ENCODE results near the gene KPNA6. TPM values are rescaled to one million over a fixed set of nuclear protein-coding genes. Genes with fewer than 3 reads are reported as not detected.
A peak's percentile ranks its signal among the peaks of the same experiment; 100 is the strongest.

KPNA6 gene
- total and polyA plus RNA-seq, 9 of the 15 experiments (the other 6 are each of a cell fraction or from before 2014, with no cell fraction given) = 20.1 to 54.6 (median 32.2) TPM

GRCh38 chr1:32106663-32107275, 1.1 kb upstream of the KPNA6 start:
- peak overlapping the region in 1 of 2 experiments; percentile 95; a peak in 1 of 4 replicates for H3K9ac ChIP-seq (ENCODE audit: insufficient read depth in 1 of 2, low read depth in 2 of 2, low read length in 2 of 2)
- in situ Hi-C loops (cut with MboI) (no loop called here), intact Hi-C loops (cut with micrococcal nuclease) (loop anchor here (5.0 kb wide), 1 partner anchor 71 kb away; the partner anchor contains the start of gene TXLNA)
- DNase-seq (ENCODE audit: extremely low read depth in 1 of 4, low spot score in 3 of 4) (no peak), FAIRE-seq (no peak), ATAC-seq (no peak)
- no peak overlapping the region for H3K4me3 ChIP-seq
- H3K9me1 ChIP-seq (ENCODE audit: control insufficient read depth, insufficient read depth, low read length) = no peaks in the 10 kb centered on the region
- H3K9me3 ChIP-seq (replicated peaks; ENCODE audit: control insufficient read depth, insufficient read depth, low read depth, low read length) = no peaks in the 10 kb centered on the region
- H4K20me1 ChIP-seq (replicated peaks; ENCODE audit: control insufficient read depth, insufficient read depth, low read length) = peaks cover 17% of the 10 kb centered on the region
- TSS peak; percentile 75 for BruUV-seq (replicated peaks)
- peaks cover 42% of the 10 kb centered on the region for H3K79me2 ChIP-seq (ENCODE audit: control insufficient read depth, insufficient read depth, low read length)
- CTCF ChIA-PET (ENCODE audit: low intra/inter-chr PET ratio) = no interaction called here
- H3K4me1 ChIP-seq (replicated peaks in 1 of 2; ENCODE audit: control insufficient read depth in 2 of 2, insufficient read depth in 2 of 2, low read length in 2 of 2) = peaks cover 29 to 33% of the 10 kb centered on the region in 2 experiments; a peak in 4 of 5 replicates
- no peak overlapping the region for H2AFZ ChIP-seq (ENCODE audit: low read depth, low read length)
- 91% methylated on average over 9 of the region's 9 CpGs for WGBS (ENCODE audit: insufficient coverage, low coverage, missing lambda C conversion rate)
- H3K4me2 ChIP-seq (ENCODE audit: insufficient read depth, low read length) = peak overlapping the region; percentile 98; the same call in 1 of the 2 replicates
- H3K27ac ChIP-seq (ENCODE audit: extremely low read depth, low read depth, low read length) = no peak overlapping the region; the same call in 2 of the 3 replicates
- peaks cover 28% of the 10 kb centered on the region; the same call in 2 of the 3 replicates for H3K36me3 ChIP-seq (ENCODE audit: control insufficient read depth, insufficient read depth, low read length)
- POLR2A ChIA-PET = interaction anchor here (1.2 to 12.7 kb wide), 6 partner anchors 7 to 76 kb away, joined by 3 to 209 read pairs (median 6); partner anchors contain the start of gene TXLNA
- H3K27me3 ChIP-seq (ENCODE audit: control insufficient read depth in 2 of 2, insufficient read depth in 2 of 2, low read length in 2 of 2) = no peaks in the 10 kb centered on the region
- TF ChIP-seq GABPB2 (CRISPR knock-in tag; conservative IDR thresholded peaks at IDR 0.05) (no peak), SMARCA5 (IDR thresholded peaks at IDR 0.05) (no peak), ZFP30 (CRISPR knock-in tag; IDR thresholded peaks at IDR 0.05; ENCODE audit: borderline replicate concordance) (no peak), ZNF511 (CRISPR knock-in tag; IDR thresholded peaks at IDR 0.05) (no peak), ZBTB5 (IDR thresholded peaks at IDR 0.05) (no peak), UBTF (IDR thresholded peaks at IDR 0.05; ENCODE audit: borderline replicate concordance in 1 of 2, low read depth in 2 of 2, low read length in 2 of 2) (no peak), ZNF780A (CRISPR knock-in tag; IDR thresholded peaks at IDR 0.05) (no peak), NR2C1 (IDR thresholded peaks at IDR 0.05) (no peak), NR2C1 (tag; IDR thresholded peaks at IDR 0.05) (no peak), RAD21 (CRISPR knock-in tag; conservative IDR thresholded peaks at IDR 0.05 in 1 of 2, IDR thresholded peaks at IDR 0.05 in 1 of 2) (no peak), ZKSCAN3 (CRISPR knock-in tag; IDR thresholded peaks at IDR 0.05) (no peak), MAFF (IDR thresholded peaks at IDR 0.05; ENCODE audit: low read length) (no peak), TEAD1 (CRISPR knock-in tag; IDR thresholded peaks at IDR 0.05) (no peak), ZBTB2 (IDR thresholded peaks at IDR 0.05) (no peak), ZNF121 (CRISPR knock-in tag; conservative IDR thresholded peaks at IDR 0.05) (peak; percentile 99)
